Right ventricle myocardium superior (tissue), 1 donor: ENCODE results near the gene ARHGDIA. TPM values are rescaled to one million over a fixed set of nuclear protein-coding genes. Genes with fewer than 3 reads are reported as not detected.

ENCODE experiments used
- ATAC-seq: fragments of 200-7000 bp; cut with Tn5 transposase; one replicate; pipeline ENCODE4 v1.9.1; 2020; ENCODE audit warnings: mild to moderate bottlenecking; ENCODE audit not compliant: poor library complexity
- DNase-seq: peaks from one replicate; pipeline ENCODE4 v3.0.0-alpha.2; 2020
- intact Hi-C: fragments of 100-400 bp; cut with DNase I; formaldehyde crosslinking; loops from one replicate; pipeline ENCODE4 v1.11.2; 2022
- total RNA-seq: library from RNA; stranded (reverse); fragmentation: NEBNext Ultra II Directional; extraction: Animal tissue kit (Norgen Biotek cat#: 25700); gene quantifications from one replicate; pipeline ENCODE4 v1.2.1, GENCODE V29; 2021
- donor health status: DM: no; HTN: yes; CAD: no; lungs with severe emphysema.

ARHGDIA gene
- total RNA-seq, 1 donor from 2014 or later = 113 TPM

GRCh38 chr17:81834831-81835267, 36.3 kb downstream of the ARHGDIA start, which contains the start of gene PPP1R27:
Gene PPP1R27, minus strand, starts transcription at chr17:81835050. Its CDS starts 97 bp downstream, at chr17:81834953.
- intact Hi-C loops = no loop called here
- DNase-seq = no peak
- ATAC-seq = no peak

- ATAC-seq = no peak
- no peak for DNase-seq
- intact Hi-C loops = no loop called here
These were observed 37.0 kb downstream of the ARHGDIA start for GRCh38 chr17:81833921-81834830.

DNA sequence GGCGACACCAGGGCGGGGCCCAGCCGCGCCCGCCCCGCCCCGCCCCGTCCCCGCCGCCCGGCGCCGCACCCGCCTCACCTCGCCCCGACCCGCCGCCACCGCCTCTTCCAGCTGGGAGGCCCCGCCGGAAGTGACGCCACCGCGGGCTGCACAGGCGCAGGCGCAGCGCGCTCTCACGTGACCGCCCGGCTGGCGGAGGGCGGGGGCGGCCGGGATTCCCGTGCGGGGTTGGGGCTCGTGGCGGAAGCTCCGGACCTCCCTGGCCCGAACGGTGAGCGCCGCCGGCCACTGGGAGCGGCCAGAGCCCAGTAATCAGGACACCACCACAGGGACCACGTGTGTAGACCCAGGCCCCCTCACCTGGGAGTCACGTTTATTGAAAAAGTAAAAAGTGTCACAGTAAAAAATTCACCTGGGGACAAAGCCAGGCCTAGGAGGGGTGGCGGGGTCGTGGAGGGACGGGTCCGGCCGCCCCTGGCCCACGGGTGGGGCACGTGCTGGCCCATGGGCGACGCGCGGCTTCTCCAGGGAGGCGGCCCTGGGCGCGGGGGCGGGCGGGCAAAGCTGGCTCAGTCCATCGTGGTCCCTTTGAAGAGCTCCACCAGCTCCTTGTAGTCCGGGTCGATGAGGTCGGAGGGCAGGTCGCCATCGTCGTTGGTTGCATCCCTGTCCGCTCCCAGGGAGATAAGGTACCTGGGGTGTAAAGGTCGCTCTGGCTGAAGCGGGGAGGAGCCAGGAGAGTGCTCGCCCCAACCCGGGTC, 37.8 kb downstream of the ARHGDIA start, which contains the start of gene MCRIP1:
MCRIP1 (minus strand) TSS at position 132 of the 761 bp plus-strand sequence. CDS start 8,785 bp downstream, outside the sequence.
- intact Hi-C loops = no loop called here
- ATAC-seq (peak; percentile 95), DNase-seq (peak; percentile 98)

DNA sequence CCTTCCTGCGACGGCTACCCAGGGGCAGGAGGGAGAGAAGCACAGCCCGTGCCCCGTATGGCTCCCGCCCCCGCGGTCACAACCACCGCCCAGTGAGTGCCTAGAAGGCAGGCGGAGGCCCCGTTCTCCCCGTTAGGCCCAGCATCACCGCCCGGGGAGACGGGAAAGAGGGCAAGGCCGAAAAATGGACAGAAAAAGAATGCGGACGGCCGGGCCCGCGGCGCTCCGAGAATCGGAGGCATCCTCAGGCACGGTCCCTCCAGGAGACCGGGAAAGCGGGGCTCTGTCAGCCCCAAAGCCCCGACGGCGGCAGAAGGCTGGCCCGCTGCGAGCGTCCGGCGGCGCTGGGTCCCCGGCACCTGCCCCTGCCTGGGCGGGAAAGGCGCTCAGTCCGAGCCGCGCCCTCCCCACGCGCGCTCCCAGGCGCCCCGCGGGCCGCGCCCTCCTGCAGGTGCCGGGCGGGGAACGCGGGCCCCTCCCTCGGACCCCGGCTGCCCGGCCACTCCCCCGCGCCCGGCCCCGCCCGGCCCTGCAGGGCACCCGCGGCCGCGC, 38.5 kb downstream of the ARHGDIA start:
- DNase-seq = no peak
- peak; percentile 17 for ATAC-seq
- intact Hi-C loops = no loop called here

DNA sequence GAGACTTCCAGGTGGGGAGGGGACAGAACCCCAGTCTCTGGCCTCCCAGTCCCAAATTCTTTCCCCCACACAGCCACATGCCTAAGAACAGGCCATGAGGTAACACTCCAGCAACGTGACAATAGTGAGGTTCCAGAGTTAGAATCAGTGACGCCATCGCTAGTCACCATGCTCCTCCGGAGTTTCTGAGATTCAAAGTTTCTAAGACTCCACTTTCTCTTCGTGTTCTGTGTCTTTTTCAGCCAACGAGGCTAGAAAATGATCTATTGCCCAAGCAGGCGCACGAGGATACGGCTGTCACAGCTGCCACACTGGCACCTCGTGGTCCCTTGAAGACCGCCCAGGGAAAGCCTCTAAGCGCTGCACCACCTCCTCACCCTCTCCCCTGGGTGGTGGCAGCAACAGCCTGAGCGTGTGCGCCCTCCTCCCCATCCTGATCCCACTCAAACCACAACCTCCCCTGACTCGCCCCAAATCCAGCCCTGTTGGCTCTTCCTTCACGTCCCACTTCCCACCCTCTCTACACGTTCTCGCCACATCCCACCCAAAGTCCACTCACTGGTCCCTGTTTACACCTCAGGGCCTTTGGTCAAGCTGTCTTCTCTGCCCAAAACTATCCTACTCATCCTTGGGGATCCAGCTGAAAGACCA, 39.1 kb downstream of the ARHGDIA start:
- peak; percentile 20 for ATAC-seq
- intact Hi-C loops = no loop called here
- DNase-seq = no peak

DNA sequence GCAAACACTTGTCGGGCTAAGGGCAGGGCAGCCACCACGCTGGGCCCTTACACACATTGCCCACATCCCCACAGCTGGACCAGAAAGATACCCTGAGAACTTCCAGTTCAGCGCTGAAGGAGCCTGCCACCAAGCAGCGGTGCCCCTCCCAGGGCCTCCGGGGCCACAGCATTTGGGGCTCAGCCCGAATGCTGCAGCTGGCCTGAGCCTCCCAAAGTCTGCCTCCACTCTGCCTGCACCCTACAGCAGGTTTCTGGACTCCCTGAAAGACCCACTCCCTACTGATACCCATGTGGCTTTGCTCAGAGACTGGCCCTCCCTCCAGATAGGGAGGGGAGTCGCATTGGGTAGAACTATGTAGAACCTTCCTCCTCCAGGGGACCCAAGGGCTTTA, 39.6 kb downstream of the ARHGDIA start:
- intact Hi-C loops = no loop called here
- ATAC-seq (no peak), DNase-seq (no peak)

DNA sequence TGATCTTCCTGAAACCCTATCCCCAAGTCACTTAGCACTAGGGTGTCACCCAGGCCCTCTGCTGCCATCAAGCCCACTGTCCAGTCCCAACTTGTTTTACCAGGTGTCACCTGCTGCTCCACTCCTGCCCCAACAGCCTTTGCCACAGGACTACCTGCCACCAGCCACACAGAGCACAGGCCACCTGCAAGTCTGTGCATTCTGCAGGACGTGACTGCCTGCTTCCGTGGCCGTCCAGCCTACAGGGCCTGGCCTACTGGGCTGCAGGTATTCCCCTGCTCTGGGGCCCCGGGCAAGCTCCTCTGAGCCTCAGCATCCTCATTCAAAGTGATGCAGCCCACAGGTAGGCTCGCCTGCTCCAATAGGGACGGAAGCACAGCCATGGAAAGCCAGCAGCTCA, 41.3 kb downstream of the ARHGDIA start:
- ATAC-seq = no peak
- intact Hi-C loops = no loop called here
- DNase-seq = no peak

- intact Hi-C loops = no loop called here
- ATAC-seq (no peak), DNase-seq (no peak)
These were observed 42.5 kb downstream of the ARHGDIA start for GRCh38 chr17:81828656-81829055.

DNA sequence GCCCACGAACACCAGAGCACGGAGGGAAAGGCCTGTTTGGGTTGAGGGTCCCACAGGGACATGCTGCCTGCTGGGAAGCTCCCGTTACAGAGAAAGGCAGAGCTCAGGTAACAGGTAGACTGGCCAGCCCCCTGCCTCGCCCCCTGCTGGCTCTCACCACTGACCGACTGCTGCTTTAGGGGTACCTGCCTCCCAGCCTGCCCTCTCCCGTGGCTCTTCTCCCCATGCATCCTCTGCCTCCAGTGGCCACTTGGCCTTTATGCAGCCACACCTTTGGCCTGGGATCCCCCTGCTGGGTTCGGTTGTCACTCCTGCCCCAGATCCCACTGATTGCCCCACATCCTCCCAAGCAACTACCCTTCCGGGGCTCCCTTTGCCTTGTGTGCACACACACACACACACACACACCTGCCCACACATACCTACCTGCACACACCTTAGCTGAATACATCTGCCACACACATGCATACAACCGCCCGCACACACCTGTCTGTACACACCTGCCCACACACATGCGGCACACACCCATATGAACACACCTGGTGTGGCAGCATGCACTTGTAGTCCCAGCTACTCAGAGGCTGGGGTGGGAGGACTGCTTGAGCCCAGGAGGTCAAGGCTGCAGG, 45.2 kb downstream of the ARHGDIA start:
- intact Hi-C loops = no loop called here
- DNase-seq = no peak
- no peak for ATAC-seq

DNA sequence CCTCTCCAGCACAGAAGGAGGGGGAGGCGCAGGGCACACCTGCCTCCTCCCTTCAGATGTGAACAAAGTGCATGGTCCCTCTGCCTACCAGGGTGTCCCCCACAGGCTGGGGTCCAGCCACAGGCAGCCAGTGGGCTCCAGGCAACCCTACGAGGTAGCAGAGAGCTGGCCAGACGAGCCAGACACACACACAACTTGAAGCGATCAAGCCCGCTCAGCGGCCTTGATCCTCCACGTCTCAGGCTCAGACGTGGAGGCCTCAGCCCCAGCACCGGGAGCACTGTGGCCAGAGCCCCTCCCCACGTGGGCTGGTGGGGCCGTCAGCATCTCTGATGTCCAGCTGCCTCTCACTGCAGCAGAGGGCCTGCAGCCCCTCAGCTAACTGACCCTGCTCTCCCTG, 46.5 kb downstream of the ARHGDIA start:
- ATAC-seq (no peak), DNase-seq (no peak)
- intact Hi-C loops = no loop called here

GRCh38 chr17:81823820-81824550, 47.2 kb downstream of the ARHGDIA start:
- no peak for ATAC-seq
- intact Hi-C loops = no loop called here
- no peak for DNase-seq

DNA sequence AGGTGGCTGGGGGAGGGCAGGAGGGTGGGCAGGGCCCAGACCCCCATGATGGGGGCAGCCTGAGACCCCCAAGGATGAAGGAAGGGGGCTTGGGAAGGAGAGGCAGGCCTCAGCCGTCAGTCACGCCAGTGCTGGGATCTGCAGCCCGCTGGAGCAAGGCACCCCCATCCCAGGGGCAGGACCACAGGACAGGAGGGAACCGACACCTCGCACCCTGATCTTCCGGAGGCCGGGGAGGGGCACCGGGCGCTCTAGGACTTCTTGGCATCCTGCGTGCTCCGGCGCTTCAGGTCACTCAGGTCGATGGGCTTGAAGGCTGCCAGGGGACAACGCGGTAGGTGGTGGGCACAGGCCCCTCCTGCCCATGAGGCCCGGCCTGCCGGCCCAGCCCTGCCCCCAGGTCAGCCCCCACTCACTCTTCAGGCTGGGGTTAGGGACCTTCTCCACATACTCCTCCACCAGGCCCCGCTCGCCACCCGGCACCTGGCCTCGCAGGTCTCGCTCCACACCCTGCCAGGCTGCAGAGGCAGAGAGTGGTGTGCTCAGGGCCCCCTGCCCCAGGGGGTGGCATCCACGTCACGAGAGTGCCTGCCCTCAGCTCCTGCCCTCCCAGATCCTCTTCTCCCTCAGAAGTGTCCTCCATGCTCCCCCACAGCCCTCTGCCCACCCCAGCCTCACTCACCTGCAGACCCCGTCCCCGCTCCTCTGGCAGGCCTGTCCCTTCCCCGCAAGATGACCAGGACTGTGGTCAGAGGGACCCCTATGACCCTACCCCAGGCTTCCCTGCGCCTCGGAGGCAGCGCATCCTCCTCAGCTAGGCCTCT, 47.9 kb downstream of the ARHGDIA start:
- intact Hi-C loops = no loop called here
- ATAC-seq = no peak
- DNase-seq = no peak

GRCh38 chr17:81822312-81822637, 48.9 kb downstream of the ARHGDIA start:
- DNase-seq (no peak), ATAC-seq (peak; percentile 1)
- intact Hi-C loops = no loop called here

DNA sequence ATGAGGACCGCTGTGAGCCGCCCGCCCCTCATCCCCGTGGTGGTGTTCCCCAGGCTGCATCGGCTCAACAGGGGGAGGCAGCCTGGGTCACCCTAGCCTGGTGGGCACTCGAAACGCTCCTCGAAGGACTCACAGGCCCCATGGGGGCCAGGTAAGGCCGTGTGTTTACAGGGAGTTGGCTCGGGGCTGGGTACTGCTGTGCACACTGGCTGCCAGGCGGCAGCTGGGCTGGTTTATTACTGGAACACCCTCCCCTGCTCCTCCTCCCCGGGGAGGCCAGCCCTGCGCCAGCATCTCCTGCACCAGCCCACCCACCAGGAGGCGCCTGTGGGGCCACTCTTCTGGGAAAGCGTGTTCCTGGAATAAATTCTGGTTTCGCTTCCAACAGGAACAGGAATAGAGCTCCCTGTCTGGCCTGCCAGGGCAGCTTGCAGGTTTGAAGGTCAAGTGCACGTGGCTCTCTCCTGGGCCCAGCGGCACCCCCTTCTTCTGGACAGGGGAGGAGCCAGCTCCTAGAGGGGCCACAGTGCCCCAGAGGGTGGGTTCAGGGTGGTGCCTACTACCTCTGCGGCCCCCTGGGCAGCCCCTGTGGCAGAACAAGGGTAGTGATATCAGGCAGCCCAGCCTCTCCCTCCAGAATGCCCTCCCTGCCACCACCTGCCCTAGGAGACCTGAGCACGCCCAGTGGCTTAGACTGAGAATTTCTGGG, 49.4 kb downstream of the ARHGDIA start:
- peak; percentile 89 for ATAC-seq
- intact Hi-C loops = no loop called here
- DNase-seq = peak; percentile 90

GRCh38 chr17:81821147-81821546, 50.0 kb downstream of the ARHGDIA start:
- no peak for DNase-seq
- intact Hi-C loops = no loop called here
- ATAC-seq = no peak

DNA sequence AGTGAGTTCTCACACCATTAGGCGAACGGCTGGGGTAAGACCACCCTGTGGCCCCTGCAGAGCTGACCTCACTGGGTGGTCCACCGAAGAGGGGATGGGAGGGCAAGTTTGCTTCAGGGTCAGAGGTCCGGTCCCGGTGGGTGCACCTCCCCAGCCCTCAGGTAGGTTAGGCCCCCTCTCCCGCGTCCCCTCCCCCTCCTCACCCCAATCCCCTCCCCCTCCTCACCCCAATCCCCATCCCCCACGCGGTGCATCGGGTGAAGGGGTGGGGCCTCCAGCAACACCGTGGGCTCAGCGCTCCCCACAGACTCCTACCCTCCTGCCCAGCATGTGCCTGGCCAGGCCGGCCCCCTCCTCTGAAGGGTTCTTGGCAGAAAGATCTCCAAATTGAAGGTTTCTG, 51.4 kb downstream of the ARHGDIA start:
- ATAC-seq = no peak
- DNase-seq = no peak
- intact Hi-C loops = no loop called here

- DNase-seq (no peak), ATAC-seq (no peak)
- intact Hi-C loops = no loop called here
These were observed 53.4 kb downstream of the ARHGDIA start for GRCh38 chr17:81817758-81818147.
